Gastrocnemius medialis (tissue), 4 donors: ENCODE data around the gene RTN3.

Source experiments
- CTCF ChIP-seq, 5 experiments: fragments of 450-650 bp in 3 of 5; fragments of 200-600 bp in 2 of 5; sonication (generic) in 2 of 5; IDR thresholded peaks in 4 of 5; conservative IDR thresholded peaks in 1 of 5; 1 replicate in 4 of 5; 2 replicates in 1 of 5; pipeline ENCODE4 v1.5.1; 2016 to 2019; ENCODE audit warnings: antibody characterized with exemption in 5 of 5, mild to moderate bottlenecking in 3 of 5, moderate library complexity in 3 of 5
- POLR2A ChIP-seq, 2 donors: fragments of 450-650 bp; IDR thresholded peaks; one replicate each; pipeline ENCODE4 v1.6.1; 2017; ENCODE audit warnings: antibody characterized with exemption in 2 of 2, mild to moderate bottlenecking in 2 of 2, moderate library complexity in 2 of 2

- TF ChIP-seq CTCF (IDR thresholded peaks at IDR 0.05 in 4 of 5, conservative IDR thresholded peaks at IDR 0.05 in 1 of 5) (peak; percentile 84 to 97 (median 90)), POLR2A (IDR thresholded peaks at IDR 0.05) (no peak)
Measured at GRCh38 chr11:63738720-63739360, 57.5 kb downstream of the RTN3 start.
